H9 (cell line): Measurements from ENCODE around the gene TMEM98. TPM values are rescaled to one million over a fixed set of nuclear protein-coding genes. Genes with fewer than 3 reads are reported as not detected.

Experiments
- DNase-seq: peaks from one replicate; pipeline ENCODE4 v3.0.0-alpha.2; 2017
- H2AFZ ChIP-seq: one replicate; pipeline ENCODE4 v1.6.1; 2013; ENCODE audit warnings: mild to moderate bottlenecking, low read length, control low read depth, moderate library complexity
- H2AK5ac ChIP-seq: 2 replicates; pipeline ENCODE4 v1.6.1; 2013; ENCODE audit warnings: low read length, control low read depth, mixed read lengths; ENCODE audit not compliant: insufficient read length
- H2BK120ac ChIP-seq: one replicate; pipeline ENCODE4 v1.6.1; 2013; ENCODE audit warnings: low read depth, mild to moderate bottlenecking, low read length, control low read depth, inconsistent platforms; ENCODE audit not compliant: poor library complexity, severe bottlenecking
- H2BK12ac ChIP-seq: 2 replicates; pipeline ENCODE4 v1.6.1; 2013; ENCODE audit warnings: low read length, control low read depth, mixed read lengths, low read depth; ENCODE audit not compliant: insufficient read length
- H2BK15ac ChIP-seq: 2 replicates; pipeline ENCODE4 v1.6.1; 2013; ENCODE audit warnings: low read depth, low read length, control low read depth
- H2BK20ac ChIP-seq: one replicate; pipeline ENCODE4 v1.6.1; 2013; ENCODE audit warnings: low read depth, mild to moderate bottlenecking, low read length, control low read depth, inconsistent platforms; ENCODE audit not compliant: poor library complexity, severe bottlenecking
- H2BK5ac ChIP-seq: 2 replicates; pipeline ENCODE4 v1.6.1; 2013; ENCODE audit warnings: low read length, control low read depth, mixed read lengths; ENCODE audit not compliant: insufficient read length
- H3K14ac ChIP-seq: 2 replicates; pipeline ENCODE4 v1.6.1; 2013; ENCODE audit warnings: low read length, control low read depth; ENCODE audit not compliant: insufficient read depth
- H3K18ac ChIP-seq: 2 replicates; pipeline ENCODE4 v1.6.1; 2013; ENCODE audit warnings: low read depth, mild to moderate bottlenecking, mixed read lengths, low read length, control low read depth; ENCODE audit not compliant: insufficient read length
- H3K23ac ChIP-seq: 2 replicates; pipeline ENCODE4 v1.6.1; 2013; ENCODE audit warnings: low read length, control low read depth, mixed read lengths, low read depth; ENCODE audit not compliant: insufficient read length
- H3K23me2 ChIP-seq: 2 replicates; pipeline ENCODE4 v1.6.1; 2013; ENCODE audit warnings: low read depth, mild to moderate bottlenecking, mixed read lengths, low read length, control low read depth; ENCODE audit not compliant: insufficient read length, poor library complexity, severe bottlenecking
- H3K27ac ChIP-seq: 2 replicates; pipeline ENCODE4 v1.5.1; 2013; ENCODE audit warnings: low read length, control low read depth, mixed read lengths, low read depth; ENCODE audit not compliant: insufficient read length
- H3K27me3 ChIP-seq: 2 replicates; pipeline ENCODE4 v1.6.1; 2013; ENCODE audit warnings: low read length, control low read depth, inconsistent platforms; ENCODE audit not compliant: insufficient read depth
- H3K4ac ChIP-seq: 2 replicates; pipeline ENCODE4 v1.6.1; 2013; ENCODE audit warnings: low read depth, mild to moderate bottlenecking, control low read depth, inconsistent platforms, low read length, moderate library complexity
- H3K4me1 ChIP-seq: 2 replicates; pipeline ENCODE4 v1.6.1; 2013; ENCODE audit warnings: low read length, control low read depth, inconsistent platforms; ENCODE audit not compliant: insufficient read depth
- H3K4me2 ChIP-seq: 2 replicates; pipeline ENCODE4 v1.6.1; 2013; ENCODE audit warnings: low read length, control low read depth, mixed read lengths; ENCODE audit not compliant: insufficient read length, insufficient read depth
- H3K56ac ChIP-seq: 2 replicates; pipeline ENCODE4 v1.6.1; 2013; ENCODE audit warnings: low read depth, mild to moderate bottlenecking, mixed read lengths, low read length, control low read depth; ENCODE audit not compliant: insufficient read length
- H3K79me1 ChIP-seq: 2 replicates; pipeline ENCODE4 v1.6.1; 2013; ENCODE audit warnings: low read depth, mild to moderate bottlenecking, moderate library complexity, low read length, control low read depth, inconsistent platforms; ENCODE audit not compliant: insufficient read depth, poor library complexity, severe bottlenecking
- H3K79me2 ChIP-seq: 2 replicates; pipeline ENCODE4 v1.6.1; 2013; ENCODE audit warnings: low read length, control low read depth, inconsistent platforms; ENCODE audit not compliant: insufficient read depth
- H3K9ac ChIP-seq: 2 replicates; pipeline ENCODE4 v1.6.1; 2013; ENCODE audit warnings: low read length, control low read depth, mixed read lengths; ENCODE audit not compliant: insufficient read length; ENCODE audit errors: extremely low read depth
- H3K9me3 ChIP-seq: one replicate; pipeline ENCODE4 v1.6.1; 2013; ENCODE audit warnings: low read depth, low read length, inconsistent platforms; ENCODE audit not compliant: control insufficient read depth
- H3T11ph ChIP-seq: one replicate; pipeline ENCODE4 v1.6.1; 2013; ENCODE audit warnings: mild to moderate bottlenecking, low read length, control low read depth, inconsistent platforms
- H4K20me1 ChIP-seq: one replicate; pipeline ENCODE4 v1.6.1; 2013; ENCODE audit not compliant: control insufficient read depth, insufficient read length, insufficient read depth
- H4K5ac ChIP-seq: 2 replicates; pipeline ENCODE4 v1.6.1; 2013; ENCODE audit warnings: low read depth, mild to moderate bottlenecking, mixed read lengths, low read length, control low read depth; ENCODE audit not compliant: insufficient read length
- H4K8ac ChIP-seq: replicated peaks from 2 replicates; pipeline ENCODE4 v1.6.1; 2013; ENCODE audit warnings: low read length, control low read depth, mixed read lengths, low read depth; ENCODE audit not compliant: insufficient read length
- H4K91ac ChIP-seq: 2 replicates; pipeline ENCODE4 v1.6.1; 2013; ENCODE audit warnings: low read depth, mild to moderate bottlenecking, moderate library complexity, mixed read lengths, low read length, control low read depth; ENCODE audit not compliant: insufficient read length
- H3K27ac Mint-ChIP-seq, 3 experiments: 2 replicates in 2 of 3; 3 replicates in 1 of 3; pipeline ENCODE4 v1.8.0; 2020 to 2021; ENCODE audit warnings: mixed read lengths in 3 of 3, mild to moderate bottlenecking in 1 of 3, moderate library complexity in 1 of 3
- H3K27me3 Mint-ChIP-seq: 2 replicates; pipeline ENCODE4 v1.8.0; 2021; ENCODE audit warnings: low read depth, mild to moderate bottlenecking, moderate library complexity, mixed read lengths
- H3K36me3 Mint-ChIP-seq, 3 experiments: 2 replicates in 2 of 3; 3 replicates in 1 of 3; pipeline ENCODE4 v1.8.0; 2020 to 2021; ENCODE audit warnings: low read depth in 3 of 3, mixed read lengths in 3 of 3; ENCODE audit not compliant: insufficient read depth in 1 of 3
- H3K4me1 Mint-ChIP-seq, 2 experiments: 2 replicates each; pipeline ENCODE4 v1.8.0; 2020; ENCODE audit warnings: mixed read lengths in 2 of 2
- H3K4me3 Mint-ChIP-seq, 2 experiments: 2 replicates in 1 of 2; 3 replicates in 1 of 2; pipeline ENCODE4 v1.8.0; 2020 to 2021; ENCODE audit warnings: mild to moderate bottlenecking in 2 of 2, mixed read lengths in 2 of 2, moderate library complexity in 1 of 2
- H3K9me3 Mint-ChIP-seq, 2 experiments: 2 replicates in 1 of 2; 3 replicates in 1 of 2; pipeline ENCODE4 v1.8.0; 2020; ENCODE audit warnings: mild to moderate bottlenecking in 2 of 2, mixed read lengths in 2 of 2, moderate library complexity in 1 of 2
- CTCF ChIP-seq: fragments of 200-600 bp; sonication (generic); conservative IDR thresholded peaks from 3 replicates; pipeline ENCODE4 v1.8.0; 2021; ENCODE audit warnings: antibody characterized with exemption, mild to moderate bottlenecking
- WGBS: extraction: QIAGEN DNeasy Blood & Tissue Kit; methylation state at CpG from one replicate; pipeline ENCODE4 v1.1.7; 2013; ENCODE audit warnings: missing lambda C conversion rate, low lambda C conversion rate, mixed read lengths; ENCODE audit not compliant: insufficient read length; ENCODE audit errors: extremely low coverage; 5-methylcytosine and 5-hydroxymethylcytosine counted together
- total RNA-seq: library from RNA; stranded (reverse); gene quantifications from 2 replicates; pipeline ENCODE4 v1.2.1, GENCODE V29; 2021

Gene TMEM98
- total RNA-seq, 1 experiment from 2014 or later: 78.4 TPM

GRCh38 chr17:32976131-32976530 lies 48.2 kb downstream of the TMEM98 start:
- H3K9me3 Mint-ChIP-seq: peaks cover 3 to 5% of the 10 kb centered on the region in 2 experiments; a peak in 4 of 5 replicates
- no peaks in the 10 kb centered on the region; a peak in 1 of 7 replicates for H3K36me3 Mint-ChIP-seq
- Histone ChIP-seq H3K23me2 (no peaks in the 10 kb centered on the region), H3K56ac (no peak overlapping the region), H2BK120ac (no peak overlapping the region), H3K79me2 (no peaks in the 10 kb centered on the region), H2BK12ac (no peak overlapping the region), H4K8ac (no peak overlapping the region), H3K4me1 (no peaks in the 10 kb centered on the region), H3K14ac (no peak overlapping the region), H2AFZ (no peak overlapping the region), H3K79me1 (no peaks in the 10 kb centered on the region), H3K27ac (no peak overlapping the region), H4K5ac (no peak overlapping the region), H3K9ac (no peak overlapping the region), H2BK20ac (no peak overlapping the region), H3K18ac (no peak overlapping the region), H4K91ac (no peak overlapping the region), H3T11ph (no peak overlapping the region), H2AK5ac (no peak overlapping the region), H2BK5ac (no peak overlapping the region), H3K27me3 (no peaks in the 10 kb centered on the region), H3K9me3 (peaks cover under 1% of the 10 kb centered on the region), H3K4me2 (no peak overlapping the region), H4K20me1 (no peaks in the 10 kb centered on the region), H2BK15ac (no peak overlapping the region), H3K4ac (no peak overlapping the region), H3K23ac (no peak overlapping the region)
- H3K27me3 Mint-ChIP-seq: peaks cover 4% of the 10 kb centered on the region; the same call in 1 of the 2 replicates
- no peak for TF ChIP-seq CTCF
- no CpG with 5 or more reads among the region's 4 CpGs for WGBS
- no peak overlapping the region for H3K27ac Mint-ChIP-seq
- no peaks in the 10 kb centered on the region for H3K4me1 Mint-ChIP-seq
- H3K4me3 Mint-ChIP-seq: no peak overlapping the region
- DNase-seq: no peak
